ENCODE data around the gene CEL. TPM values are rescaled to one million over a fixed set of nuclear protein-coding genes. Genes with fewer than 3 reads are reported as not detected.

Gene CEL
- total and polyA plus RNA-seq, 2 donors (not counting 3 experiments of a cell fraction or from before 2014, with no cell fraction given), result 0.92 to 1.1 TPM

GRCh38 chr9:133111808-133112662, 50.3 kb downstream of the CEL start:
- ChIA-PET CTCF (interaction anchor here (8.0 kb wide), 1 partner anchor 32 kb away, joined by 110 read pairs; no protein-coding TSS in a partner anchor), POLR2A (no interaction called here)
- Histone ChIP-seq H3K4me3 (replicated peaks in 1 of 3; ENCODE audit: insufficient read depth in 1 of 3, low read depth in 1 of 3, low read length in 3 of 3) (no peak overlapping the region), H3K9me3 (replicated peaks; ENCODE audit: control insufficient read depth, insufficient read depth, low read length) (no peaks in the 10 kb centered on the region), H3K27me3 (ENCODE audit: control insufficient read depth in 2 of 2, insufficient read depth in 2 of 2, low read length in 2 of 2) (no peaks in the 10 kb centered on the region), H3K9me1 (replicated peaks; ENCODE audit: control insufficient read depth, extremely low read depth, insufficient read depth, low read length) (no peaks in the 10 kb centered on the region), H3K36me3 (ENCODE audit: control insufficient read depth in 2 of 2, extremely low read depth in 1 of 2, insufficient read depth in 2 of 2, low read length in 2 of 2) (peaks cover 1 to 28% of the 10 kb centered on the region in 2 experiments), H3K9ac (replicated peaks; ENCODE audit: extremely low read depth, insufficient read depth, low read length) (no peak overlapping the region), H3K79me2 (ENCODE audit: control insufficient read depth, insufficient read depth, low read length) (no peaks in the 10 kb centered on the region), H3K4me1 (ENCODE audit: control insufficient read depth, extremely low read depth, insufficient read depth, low read length) (peaks cover 13% of the 10 kb centered on the region), H3K4me2 (ENCODE audit: insufficient read depth, low read length) (no peak overlapping the region), H2AFZ (ENCODE audit: low read depth, low read length) (no peak overlapping the region), H4K20me1 (replicated peaks; ENCODE audit: control insufficient read depth, extremely low read depth, insufficient read depth, low read length) (no peaks in the 10 kb centered on the region), H3K27ac (ENCODE audit: insufficient read depth, low read depth, low read length) (no peak overlapping the region)
- dilution Hi-C loops (cut with MboI; ENCODE audit: extremely low pct_ligation_motif_present, low sequenced_read_pairs) (no loop called here), intact Hi-C loops (cut with micrococcal nuclease) (no loop called here)
- FAIRE-seq (no peak), DNase-seq (ENCODE audit: low read depth, low spot score) (no peak)
- no TSS peak for BruUV-seq (replicated peaks)
- TF ChIP-seq MAX (IDR thresholded peaks at IDR 0.05; ENCODE audit: insufficient read depth, insufficient read length) (no peak), EZH2 (IDR thresholded peaks at IDR 0.05; ENCODE audit: borderline replicate concordance, low read depth, low read length, severe bottlenecking) (no peak), CTCF (IDR thresholded peaks at IDR 0.05; ENCODE audit: extremely low read depth in 1 of 2, insufficient read depth in 1 of 2, low read depth in 1 of 2, low read length in 2 of 2) (no peak)

GRCh38 chr9:133112663-133113026, 50.9 kb downstream of the CEL start:
- intact Hi-C loops (cut with micrococcal nuclease), result no loop called here

More at GRCh38 chr9:133112663-133113026, 50.9 kb downstream of the CEL start:
- ChIA-PET CTCF (interaction anchor here (1.1 to 2.6 kb wide), 3 partner anchors 9 to 38 kb away, joined by 3 to 43 read pairs (median 3); no protein-coding TSS in a partner anchor), POLR2A (no interaction called here)
- Histone ChIP-seq H3K27me3 (ENCODE audit: control insufficient read depth in 2 of 2, insufficient read depth in 2 of 2, low read length in 2 of 2) (no peaks in the 10 kb centered on the region), H2AFZ (ENCODE audit: low read depth, low read length) (no peak overlapping the region), H3K4me3 (replicated peaks in 1 of 3; ENCODE audit: insufficient read depth in 1 of 3, low read depth in 1 of 3, low read length in 3 of 3) (no peak overlapping the region), H3K9ac (replicated peaks; ENCODE audit: extremely low read depth, insufficient read depth, low read length) (no peak overlapping the region), H3K4me2 (ENCODE audit: insufficient read depth, low read length) (no peak overlapping the region), H4K20me1 (replicated peaks; ENCODE audit: control insufficient read depth, extremely low read depth, insufficient read depth, low read length) (no peaks in the 10 kb centered on the region), H3K9me3 (replicated peaks; ENCODE audit: control insufficient read depth, insufficient read depth, low read length) (no peaks in the 10 kb centered on the region), H3K27ac (ENCODE audit: insufficient read depth, low read depth, low read length) (no peak overlapping the region), H3K36me3 (ENCODE audit: control insufficient read depth in 2 of 2, extremely low read depth in 1 of 2, insufficient read depth in 2 of 2, low read length in 2 of 2) (peaks cover 0 to 22% of the 10 kb centered on the region in 2 experiments), H3K9me1 (replicated peaks; ENCODE audit: control insufficient read depth, extremely low read depth, insufficient read depth, low read length) (no peaks in the 10 kb centered on the region), H3K4me1 (ENCODE audit: control insufficient read depth, extremely low read depth, insufficient read depth, low read length) (peaks cover 13% of the 10 kb centered on the region), H3K79me2 (ENCODE audit: control insufficient read depth, insufficient read depth, low read length) (no peaks in the 10 kb centered on the region)
- no peak for DNase-seq (ENCODE audit: low read depth, low spot score)
- no peak for TF ChIP-seq MYC (IDR thresholded peaks at IDR 0.05; ENCODE audit: low read depth, low read length)
- no peak for TF ChIP-seq POLR2AphosphoS5 (IDR thresholded peaks at IDR 0.05; ENCODE audit: insufficient read depth, low read depth, low read length)
- TF ChIP-seq JUN (IDR thresholded peaks at IDR 0.05; ENCODE audit: borderline replicate concordance, insufficient read depth, insufficient read length, low read depth), result no peak
- no peak for TF ChIP-seq EZH2 (IDR thresholded peaks at IDR 0.05; ENCODE audit: borderline replicate concordance, low read depth, low read length, severe bottlenecking)
- no peak for FAIRE-seq
- no TSS peak for BruUV-seq (replicated peaks)
- dilution Hi-C loops (cut with MboI; ENCODE audit: extremely low pct_ligation_motif_present, low sequenced_read_pairs), result no loop called here

Measured in endothelial cell of umbilical vein (primary cell).